GM12878 (cell line): ENCODE data around the gene ARHGEF7.

Source experiments
- POLR2A ChIP-seq: IDR thresholded peaks from 2 replicates; pipeline ENCODE4 v1.6.1; 2011; ENCODE audit warnings: low read depth, mild to moderate bottlenecking, low read length
- RBBP5 ChIP-seq: fragments of 200-600 bp; sonication (generic); conservative IDR thresholded peaks from 2 replicates; pipeline ENCODE4 v1.6.1; 2016
- TCF12 ChIP-seq: IDR thresholded peaks from 2 replicates; pipeline ENCODE4 v1.6.1; 2011; ENCODE audit warnings: low read depth, mild to moderate bottlenecking, low read length
- TF ChIP-seq, protein P1 (sequence below), 3 experiments: IDR thresholded peaks in 2 of 3; conservative IDR thresholded peaks in 1 of 3; 2 replicates each; pipeline ENCODE4 v1.5.1; 2011; ENCODE audit warnings: low read depth in 3 of 3, low read length in 3 of 3, mild to moderate bottlenecking in 3 of 3, control low read depth in 2 of 3, moderate library complexity in 2 of 3, inconsistent platforms in 1 of 3, mixed read lengths in 1 of 3; ENCODE audit not compliant: control insufficient read depth in 2 of 3, insufficient read depth in 1 of 3; ENCODE audit errors: extremely low read depth in 1 of 3
- TF ChIP-seq, protein P2 (sequence below): IDR thresholded peaks from 2 replicates; pipeline ENCODE4 v1.6.1; 2012; ENCODE audit warnings: improper control_type of control experiment, low read depth, low read length; ENCODE audit not compliant: insufficient replicate concordance

DNA sequence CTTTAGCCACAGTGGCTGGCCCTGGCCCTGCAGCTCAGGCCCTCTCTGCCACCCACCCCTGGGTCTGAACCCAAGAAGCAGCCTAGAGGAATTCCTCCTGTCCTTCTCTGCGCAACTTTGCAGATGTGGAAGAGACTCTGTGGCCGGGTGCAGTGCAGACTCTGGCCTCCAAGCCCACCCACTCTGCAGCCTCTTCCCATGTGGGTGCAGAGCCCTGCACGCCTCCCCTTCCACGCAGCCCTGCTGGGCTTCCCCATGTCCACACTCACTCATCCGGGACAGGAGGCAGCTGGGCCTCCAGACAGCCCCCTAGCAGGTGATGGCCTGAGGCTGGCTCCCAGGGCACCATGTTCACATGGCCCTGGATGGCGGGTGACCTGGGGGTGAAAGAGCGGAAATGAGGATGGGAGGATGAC lies 207.8 kb downstream of the ARHGEF7 start:
- no peak for TF ChIP-seq POLR2A
- no peak for TF ChIP-seq RBBP5
- TF ChIP-seq, protein P1, sequence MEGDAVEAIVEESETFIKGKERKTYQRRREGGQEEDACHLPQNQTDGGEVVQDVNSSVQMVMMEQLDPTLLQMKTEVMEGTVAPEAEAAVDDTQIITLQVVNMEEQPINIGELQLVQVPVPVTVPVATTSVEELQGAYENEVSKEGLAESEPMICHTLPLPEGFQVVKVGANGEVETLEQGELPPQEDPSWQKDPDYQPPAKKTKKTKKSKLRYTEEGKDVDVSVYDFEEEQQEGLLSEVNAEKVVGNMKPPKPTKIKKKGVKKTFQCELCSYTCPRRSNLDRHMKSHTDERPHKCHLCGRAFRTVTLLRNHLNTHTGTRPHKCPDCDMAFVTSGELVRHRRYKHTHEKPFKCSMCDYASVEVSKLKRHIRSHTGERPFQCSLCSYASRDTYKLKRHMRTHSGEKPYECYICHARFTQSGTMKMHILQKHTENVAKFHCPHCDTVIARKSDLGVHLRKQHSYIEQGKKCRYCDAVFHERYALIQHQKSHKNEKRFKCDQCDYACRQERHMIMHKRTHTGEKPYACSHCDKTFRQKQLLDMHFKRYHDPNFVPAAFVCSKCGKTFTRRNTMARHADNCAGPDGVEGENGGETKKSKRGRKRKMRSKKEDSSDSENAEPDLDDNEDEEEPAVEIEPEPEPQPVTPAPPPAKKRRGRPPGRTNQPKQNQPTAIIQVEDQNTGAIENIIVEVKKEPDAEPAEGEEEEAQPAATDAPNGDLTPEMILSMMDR (IDR thresholded peaks at IDR 0.05 in 2 of 3, conservative IDR thresholded peaks at IDR 0.05 in 1 of 3; ENCODE audit: control insufficient read depth in 2 of 3, extremely low read depth in 1 of 3, insufficient read depth in 1 of 3, low read depth in 3 of 3, low read length in 3 of 3) = no peak
- no peak for TF ChIP-seq TCF12
- TF ChIP-seq, protein P2, sequence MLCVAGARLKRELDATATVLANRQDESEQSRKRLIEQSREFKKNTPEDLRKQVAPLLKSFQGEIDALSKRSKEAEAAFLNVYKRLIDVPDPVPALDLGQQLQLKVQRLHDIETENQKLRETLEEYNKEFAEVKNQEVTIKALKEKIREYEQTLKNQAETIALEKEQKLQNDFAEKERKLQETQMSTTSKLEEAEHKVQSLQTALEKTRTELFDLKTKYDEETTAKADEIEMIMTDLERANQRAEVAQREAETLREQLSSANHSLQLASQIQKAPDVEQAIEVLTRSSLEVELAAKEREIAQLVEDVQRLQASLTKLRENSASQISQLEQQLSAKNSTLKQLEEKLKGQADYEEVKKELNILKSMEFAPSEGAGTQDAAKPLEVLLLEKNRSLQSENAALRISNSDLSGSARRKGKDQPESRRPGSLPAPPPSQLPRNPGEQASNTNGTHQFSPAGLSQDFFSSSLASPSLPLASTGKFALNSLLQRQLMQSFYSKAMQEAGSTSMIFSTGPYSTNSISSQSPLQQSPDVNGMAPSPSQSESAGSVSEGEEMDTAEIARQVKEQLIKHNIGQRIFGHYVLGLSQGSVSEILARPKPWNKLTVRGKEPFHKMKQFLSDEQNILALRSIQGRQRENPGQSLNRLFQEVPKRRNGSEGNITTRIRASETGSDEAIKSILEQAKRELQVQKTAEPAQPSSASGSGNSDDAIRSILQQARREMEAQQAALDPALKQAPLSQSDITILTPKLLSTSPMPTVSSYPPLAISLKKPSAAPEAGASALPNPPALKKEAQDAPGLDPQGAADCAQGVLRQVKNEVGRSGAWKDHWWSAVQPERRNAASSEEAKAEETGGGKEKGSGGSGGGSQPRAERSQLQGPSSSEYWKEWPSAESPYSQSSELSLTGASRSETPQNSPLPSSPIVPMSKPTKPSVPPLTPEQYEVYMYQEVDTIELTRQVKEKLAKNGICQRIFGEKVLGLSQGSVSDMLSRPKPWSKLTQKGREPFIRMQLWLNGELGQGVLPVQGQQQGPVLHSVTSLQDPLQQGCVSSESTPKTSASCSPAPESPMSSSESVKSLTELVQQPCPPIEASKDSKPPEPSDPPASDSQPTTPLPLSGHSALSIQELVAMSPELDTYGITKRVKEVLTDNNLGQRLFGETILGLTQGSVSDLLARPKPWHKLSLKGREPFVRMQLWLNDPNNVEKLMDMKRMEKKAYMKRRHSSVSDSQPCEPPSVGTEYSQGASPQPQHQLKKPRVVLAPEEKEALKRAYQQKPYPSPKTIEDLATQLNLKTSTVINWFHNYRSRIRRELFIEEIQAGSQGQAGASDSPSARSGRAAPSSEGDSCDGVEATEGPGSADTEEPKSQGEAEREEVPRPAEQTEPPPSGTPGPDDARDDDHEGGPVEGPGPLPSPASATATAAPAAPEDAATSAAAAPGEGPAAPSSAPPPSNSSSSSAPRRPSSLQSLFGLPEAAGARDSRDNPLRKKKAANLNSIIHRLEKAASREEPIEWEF = no peak
